K562 (cell line): Measurements from ENCODE around the gene SETD1B. TPM values are rescaled to one million over a fixed set of nuclear protein-coding genes. Genes with fewer than 3 reads are reported as not detected.
A peak's percentile ranks its signal among the peaks of the same experiment; 100 is the strongest.

Source experiments
- CREM ChIP-seq: IDR thresholded peaks from 2 replicates; pipeline ENCODE4 v1.6.1; 2014; ENCODE audit warnings: antibody characterized with exemption, low read depth
- GATAD2B ChIP-seq: fragments of 450-650 bp; IDR thresholded peaks from 2 replicates; pipeline ENCODE4 v1.6.1; 2017; ENCODE audit warnings: mild to moderate bottlenecking, borderline replicate concordance
- HMG20B ChIP-seq: fragments of 250-450 bp; sonication (Bioruptor Pico); IDR thresholded peaks from 2 replicates; pipeline ENCODE4 v1.5.0; 2021; ENCODE audit warnings: mild to moderate bottlenecking
- HNRNPL ChIP-seq: fragments of 200-400 bp; formaldehyde crosslinking; IDR thresholded peaks from 2 replicates; pipeline ENCODE4 v1.6.1; 2017; ENCODE audit warnings: low read depth, mild to moderate bottlenecking, low read length
- JUNB ChIP-seq: fragments of 450-650 bp; formaldehyde crosslinking; conservative IDR thresholded peaks from 2 replicates; pipeline ENCODE4 v1.4.0; 2020; ENCODE audit warnings: mild to moderate bottlenecking
- MEIS2 ChIP-seq: fragments of 450-650 bp; IDR thresholded peaks from 2 replicates; pipeline ENCODE4 v1.6.1; 2014; ENCODE audit warnings: mild to moderate bottlenecking; ENCODE audit not compliant: partially characterized antibody
- NCOA2 ChIP-seq, 2 experiments: fragments of 450-650 bp; IDR thresholded peaks; 2 replicates each; pipeline ENCODE4 v1.6.1; 2018; ENCODE audit warnings: mild to moderate bottlenecking in 2 of 2, moderate library complexity in 1 of 2; ENCODE audit not compliant: partially characterized antibody in 2 of 2
- NFE2 ChIP-seq: IDR thresholded peaks from 2 replicates; pipeline ENCODE4 v1.6.1; 2014; ENCODE audit warnings: antibody characterized with exemption, low read depth
- POLR2A ChIP-seq: fragments of 450-650 bp; conservative IDR thresholded peaks from 2 replicates; pipeline ENCODE4 v1.6.1; 2016
- TCF15 ChIP-seq: fragments of 250-450 bp; sonication (Bioruptor Pico); IDR thresholded peaks from 2 replicates; pipeline ENCODE4 v1.8.0; 2022; ENCODE audit warnings: moderate library complexity, mild to moderate bottlenecking, inconsistent platforms
- YY1 ChIP-seq, 3 experiments: IDR thresholded peaks; 2 replicates each; pipeline ENCODE4 v1.6.1; 2011; ENCODE audit warnings: low read length in 2 of 3, mild to moderate bottlenecking in 2 of 3, moderate library complexity in 2 of 3, borderline replicate concordance in 1 of 3, control low read depth in 1 of 3, low read depth in 1 of 3; ENCODE audit not compliant: insufficient read depth in 3 of 3, insufficient replicate concordance in 2 of 3, control insufficient read depth in 1 of 3, insufficient read length in 1 of 3; ENCODE audit errors: extremely low read depth in 1 of 3
- ZEB2 ChIP-seq: fragments of 450-650 bp; IDR thresholded peaks from 2 replicates; pipeline ENCODE4 v1.6.1; 2016
- polyA plus RNA-seq, 8 experiments: library from polyadenylated mRNA; depleted of rRNA in 4 of 8; stranded (reverse) in 5 of 8; unstranded in 3 of 8; fragments of >200 nt; fragmentation: Nextera tagmentation in 2 of 8; fragmentation: Illumina TruSeq in 1 of 8; extraction: Ambion mirVana in 2 of 8; extraction: Trizol in 1 of 8; gene quantifications; 2 replicates each; pipeline versions ENCODE4 v1.2.1 to v1.2.3, GENCODE V29; 2011 to 2014; ENCODE audit warnings: inconsistent platforms in 1 of 8, missing spikeins in 1 of 8
- total RNA-seq, 7 experiments: library from RNA; depleted of rRNA in 6 of 7; stranded (reverse); fragments of >200 nt in 6 of 7; fragmentation: Illumina TruSeq in 2 of 7; extraction: Trizol in 2 of 7; gene quantifications; 2 replicates each; pipeline versions ENCODE4 v1.2.1 to v1.2.3, GENCODE V29; 2011 to 2021; ENCODE audit warnings: low replicate concordance in 1 of 7
- TF ChIP-seq, protein P1 (sequence below): fragments of 450-650 bp; conservative IDR thresholded peaks from 2 replicates; pipeline ENCODE4 v1.6.1; 2016; ENCODE audit warnings: missing genetic modification characterization, low read depth, mild to moderate bottlenecking, missing compliant biosample characterization, moderate library complexity
- TF ChIP-seq, protein P2 (sequence below), 2 experiments: fragments of 450-650 bp; formaldehyde crosslinking in 1 of 2; IDR thresholded peaks; 2 replicates each; pipeline versions ENCODE4 v1.4.0 to v1.6.1; 2014 to 2020; ENCODE audit warnings: mild to moderate bottlenecking in 2 of 2, borderline replicate concordance in 1 of 2, low read depth in 1 of 2

SETD1B gene
- total and polyA plus RNA-seq, 9 of the 15 experiments (the other 6 are each of a cell fraction or from before 2014, with no cell fraction given) = 0.48 to 26.6 (median 2.3) TPM

DNA sequence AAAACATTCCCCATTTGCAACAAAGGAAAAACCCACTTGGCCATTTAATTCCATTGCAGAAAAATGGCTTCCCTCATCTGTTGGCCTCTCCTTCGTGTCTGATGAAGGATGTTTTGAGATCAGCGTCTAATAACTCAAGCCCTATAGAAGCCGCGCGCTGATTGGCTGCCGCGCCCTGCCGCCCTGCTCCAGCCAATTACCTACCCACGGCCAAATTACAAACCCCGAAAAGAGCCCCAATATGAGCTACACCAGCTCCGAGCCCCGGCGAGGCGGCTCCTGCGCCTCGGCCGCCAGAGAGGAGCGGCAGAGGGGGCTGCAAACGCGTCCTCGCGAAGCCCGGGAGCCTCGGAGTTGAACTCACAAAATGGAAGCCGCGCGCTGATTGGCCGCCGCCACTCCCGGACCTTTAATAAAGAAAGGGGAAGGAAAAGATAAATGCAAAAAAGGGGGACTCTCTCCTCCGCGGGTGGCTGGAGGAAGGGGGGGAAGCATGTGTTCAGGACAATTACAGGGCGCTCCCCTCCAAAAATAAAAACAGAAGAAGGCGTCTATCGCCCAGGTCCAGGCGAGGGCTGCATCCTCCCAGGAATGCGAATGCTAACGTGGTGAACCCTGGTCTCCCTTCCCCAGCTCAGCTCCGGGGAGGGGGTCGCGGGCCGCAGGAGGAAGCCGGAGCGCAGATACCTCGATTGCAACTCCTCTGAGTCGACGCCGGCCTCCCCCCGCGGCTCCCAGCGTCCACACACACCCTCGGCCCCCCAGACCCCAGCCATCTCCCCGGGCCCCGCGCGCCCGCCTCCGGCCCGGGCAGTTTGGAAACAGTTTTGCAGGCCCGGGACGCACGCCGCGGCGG is 738 bp upstream of the SETD1B start (continued):
- TF ChIP-seq, protein P1, sequence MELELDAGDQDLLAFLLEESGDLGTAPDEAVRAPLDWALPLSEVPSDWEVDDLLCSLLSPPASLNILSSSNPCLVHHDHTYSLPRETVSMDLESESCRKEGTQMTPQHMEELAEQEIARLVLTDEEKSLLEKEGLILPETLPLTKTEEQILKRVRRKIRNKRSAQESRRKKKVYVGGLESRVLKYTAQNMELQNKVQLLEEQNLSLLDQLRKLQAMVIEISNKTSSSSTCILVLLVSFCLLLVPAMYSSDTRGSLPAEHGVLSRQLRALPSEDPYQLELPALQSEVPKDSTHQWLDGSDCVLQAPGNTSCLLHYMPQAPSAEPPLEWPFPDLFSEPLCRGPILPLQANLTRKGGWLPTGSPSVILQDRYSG = peak; percentile 68; the same call in 1 of the 2 replicates
- no peak for TF ChIP-seq JUNB
- no peak for TF ChIP-seq NCOA2 (IDR thresholded peaks at IDR 0.05; ENCODE audit: partially characterized antibody in 2 of 2)
- TF ChIP-seq HNRNPL = 0 out of 2 replicates have a peak, but pooled peaks have one; percentile 13
- TF ChIP-seq GATAD2B = no peak; the same call in 1 of the 2 replicates
- TF ChIP-seq ZEB2 = no peak
- TF ChIP-seq TCF15 = no peak
- peak; percentile 67 to 95 (median 79) for TF ChIP-seq YY1 (IDR thresholded peaks at IDR 0.05; ENCODE audit: borderline replicate concordance in 1 of 3, control insufficient read depth in 1 of 3, extremely low read depth in 1 of 3, insufficient read depth in 3 of 3, insufficient read length in 1 of 3, insufficient replicate concordance in 2 of 3, low read depth in 1 of 3, low read length in 2 of 3)
- peak; percentile 70 for TF ChIP-seq MEIS2
- TF ChIP-seq NFE2 = 0 out of 2 replicates have a peak, but pooled peaks have one; percentile 4
- no peak for TF ChIP-seq HMG20B
- TF ChIP-seq POLR2A = peak; percentile 97
- TF ChIP-seq, protein P2, sequence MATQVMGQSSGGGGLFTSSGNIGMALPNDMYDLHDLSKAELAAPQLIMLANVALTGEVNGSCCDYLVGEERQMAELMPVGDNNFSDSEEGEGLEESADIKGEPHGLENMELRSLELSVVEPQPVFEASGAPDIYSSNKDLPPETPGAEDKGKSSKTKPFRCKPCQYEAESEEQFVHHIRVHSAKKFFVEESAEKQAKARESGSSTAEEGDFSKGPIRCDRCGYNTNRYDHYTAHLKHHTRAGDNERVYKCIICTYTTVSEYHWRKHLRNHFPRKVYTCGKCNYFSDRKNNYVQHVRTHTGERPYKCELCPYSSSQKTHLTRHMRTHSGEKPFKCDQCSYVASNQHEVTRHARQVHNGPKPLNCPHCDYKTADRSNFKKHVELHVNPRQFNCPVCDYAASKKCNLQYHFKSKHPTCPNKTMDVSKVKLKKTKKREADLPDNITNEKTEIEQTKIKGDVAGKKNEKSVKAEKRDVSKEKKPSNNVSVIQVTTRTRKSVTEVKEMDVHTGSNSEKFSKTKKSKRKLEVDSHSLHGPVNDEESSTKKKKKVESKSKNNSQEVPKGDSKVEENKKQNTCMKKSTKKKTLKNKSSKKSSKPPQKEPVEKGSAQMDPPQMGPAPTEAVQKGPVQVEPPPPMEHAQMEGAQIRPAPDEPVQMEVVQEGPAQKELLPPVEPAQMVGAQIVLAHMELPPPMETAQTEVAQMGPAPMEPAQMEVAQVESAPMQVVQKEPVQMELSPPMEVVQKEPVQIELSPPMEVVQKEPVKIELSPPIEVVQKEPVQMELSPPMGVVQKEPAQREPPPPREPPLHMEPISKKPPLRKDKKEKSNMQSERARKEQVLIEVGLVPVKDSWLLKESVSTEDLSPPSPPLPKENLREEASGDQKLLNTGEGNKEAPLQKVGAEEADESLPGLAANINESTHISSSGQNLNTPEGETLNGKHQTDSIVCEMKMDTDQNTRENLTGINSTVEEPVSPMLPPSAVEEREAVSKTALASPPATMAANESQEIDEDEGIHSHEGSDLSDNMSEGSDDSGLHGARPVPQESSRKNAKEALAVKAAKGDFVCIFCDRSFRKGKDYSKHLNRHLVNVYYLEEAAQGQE (IDR thresholded peaks at IDR 0.05; ENCODE audit: borderline replicate concordance) = no peak
- TF ChIP-seq, protein P2 (CRISPR knock-in tag; IDR thresholded peaks at IDR 0.05; ENCODE audit: low read depth) = no peak
- peak; percentile 57; the same call in 1 of the 2 replicates for TF ChIP-seq CREM
